ENCODE results near the gene CCDC71. TPM values are rescaled to one million over a fixed set of nuclear protein-coding genes. Genes with fewer than 3 reads are reported as not detected.
A peak's percentile ranks its signal among the peaks of the same experiment; 100 is the strongest.

Gene CCDC71
- total and polyA plus RNA-seq, 12 donors: 13.4 to 46.4 (median 29.0) TPM

DNA sequence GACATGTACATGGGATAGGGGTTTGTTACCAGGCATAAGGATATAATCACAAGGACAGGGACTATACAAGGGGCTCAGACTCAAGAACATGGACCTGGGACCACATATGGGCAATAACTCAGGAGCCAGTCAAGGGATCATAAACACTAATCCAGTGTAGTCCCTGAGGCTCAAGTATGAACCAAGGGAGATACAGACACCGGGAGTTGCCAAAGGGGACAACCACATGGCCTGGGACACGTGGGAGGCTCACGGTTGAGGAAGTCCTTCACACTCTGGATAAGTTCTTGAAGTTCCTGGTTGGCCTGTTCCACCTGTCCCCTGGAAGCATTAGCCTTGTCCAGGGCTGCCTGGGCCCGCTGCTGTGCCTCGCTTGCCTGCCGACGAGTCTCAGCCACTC is 43.7 kb downstream of the CCDC71 start:
- no peaks in the 10 kb centered on the region for H3K9me3 ChIP-seq (replicated peaks in 1 of 3)
- H3K4me3 ChIP-seq: no peak overlapping the region
- peaks cover 0 to 79% of the 10 kb centered on the region in 2 donors for H3K36me3 ChIP-seq (replicated peaks in 1 of 2)
- DNase-seq: no peak
- peaks cover 16 to 17% of the 10 kb centered on the region in 2 donors for H3K4me1 ChIP-seq (replicated peaks in 1 of 2)
- no peak for TF ChIP-seq POLR2A (IDR thresholded peaks at IDR 0.05)
- TF ChIP-seq, protein P1, sequence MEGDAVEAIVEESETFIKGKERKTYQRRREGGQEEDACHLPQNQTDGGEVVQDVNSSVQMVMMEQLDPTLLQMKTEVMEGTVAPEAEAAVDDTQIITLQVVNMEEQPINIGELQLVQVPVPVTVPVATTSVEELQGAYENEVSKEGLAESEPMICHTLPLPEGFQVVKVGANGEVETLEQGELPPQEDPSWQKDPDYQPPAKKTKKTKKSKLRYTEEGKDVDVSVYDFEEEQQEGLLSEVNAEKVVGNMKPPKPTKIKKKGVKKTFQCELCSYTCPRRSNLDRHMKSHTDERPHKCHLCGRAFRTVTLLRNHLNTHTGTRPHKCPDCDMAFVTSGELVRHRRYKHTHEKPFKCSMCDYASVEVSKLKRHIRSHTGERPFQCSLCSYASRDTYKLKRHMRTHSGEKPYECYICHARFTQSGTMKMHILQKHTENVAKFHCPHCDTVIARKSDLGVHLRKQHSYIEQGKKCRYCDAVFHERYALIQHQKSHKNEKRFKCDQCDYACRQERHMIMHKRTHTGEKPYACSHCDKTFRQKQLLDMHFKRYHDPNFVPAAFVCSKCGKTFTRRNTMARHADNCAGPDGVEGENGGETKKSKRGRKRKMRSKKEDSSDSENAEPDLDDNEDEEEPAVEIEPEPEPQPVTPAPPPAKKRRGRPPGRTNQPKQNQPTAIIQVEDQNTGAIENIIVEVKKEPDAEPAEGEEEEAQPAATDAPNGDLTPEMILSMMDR (IDR thresholded peaks at IDR 0.05): no peak
- no peak overlapping the region for H3K27ac ChIP-seq
- intact Hi-C loops (cut with DNase I): no loop called here
- 80 to 90% (median 87%) methylated on average over 2 to 7 of the region's 7 CpGs; no CpG with 5 or more reads in 1 of the 4 donors for WGBS, 4 donors
- H3K27me3 ChIP-seq: no peaks in the 10 kb centered on the region

DNA sequence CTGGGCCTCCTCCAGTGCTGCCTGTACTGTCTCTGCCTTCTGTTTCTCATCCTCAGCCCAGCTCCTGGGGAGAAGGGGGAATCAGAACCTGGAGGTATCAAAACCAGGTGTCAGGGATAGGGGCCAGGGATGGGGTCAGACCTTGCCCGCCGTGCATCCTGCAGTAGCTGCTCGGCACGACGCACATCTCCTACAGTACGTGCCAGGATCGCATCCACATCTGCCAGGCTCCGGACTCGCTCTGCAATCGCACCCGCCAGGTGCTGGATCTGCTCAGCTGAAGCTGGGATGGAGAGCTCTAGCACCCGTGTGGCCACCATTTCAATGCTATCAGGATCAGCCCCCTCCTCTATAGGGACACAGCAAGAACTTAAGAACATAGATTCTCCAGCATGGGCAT is 44.1 kb downstream of the CCDC71 start:
- TF ChIP-seq POLR2A (IDR thresholded peaks at IDR 0.05): no peak
- TF ChIP-seq, protein P1 (IDR thresholded peaks at IDR 0.05): no peak
- Histone ChIP-seq H3K27me3 (no peaks in the 10 kb centered on the region), H3K4me3 (no peak overlapping the region), H3K9me3 (replicated peaks in 1 of 3) (no peaks in the 10 kb centered on the region), H3K27ac (no peak overlapping the region), H3K36me3 (replicated peaks in 1 of 2) (peaks cover 0 to 79% of the 10 kb centered on the region in 2 donors), H3K4me1 (replicated peaks in 1 of 2) (peaks cover 16 to 17% of the 10 kb centered on the region in 2 donors)
- 91 to 96% (median 93%) methylated on average over 8 to 12 of the region's 12 CpGs for WGBS, 4 donors
- intact Hi-C loops (cut with DNase I): no loop called here
- DNase-seq: no peak

DNA sequence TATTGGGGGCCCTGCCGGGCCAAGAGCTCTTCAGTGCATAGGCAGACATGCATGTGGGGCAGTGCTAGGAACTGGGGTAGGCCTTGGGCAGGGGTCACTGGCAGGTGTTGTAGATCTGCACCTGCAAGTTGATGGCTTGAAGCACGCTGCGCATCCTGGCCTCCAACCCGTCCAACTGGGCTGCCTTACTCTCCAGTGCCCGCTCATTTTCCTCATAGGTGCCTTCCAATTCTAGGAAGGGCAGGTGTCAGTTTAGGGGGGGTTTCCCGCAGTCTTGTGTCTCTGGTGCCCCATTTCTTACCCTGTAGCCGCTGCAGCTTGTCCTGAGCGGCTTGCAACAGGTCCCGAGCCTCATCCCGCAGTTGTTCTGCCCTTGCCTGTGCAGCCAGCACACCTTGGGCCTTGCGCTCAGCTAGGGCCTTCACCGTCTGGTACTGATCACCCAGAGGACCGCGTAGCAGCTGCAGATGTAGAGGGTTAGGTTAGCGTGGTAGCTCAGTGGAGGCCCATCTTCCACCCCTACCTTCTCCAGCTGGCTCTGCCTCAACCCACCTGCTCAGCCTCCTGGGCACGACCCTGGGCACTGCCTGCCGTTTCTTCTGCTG is 44.9 kb downstream of the CCDC71 start:
- Histone ChIP-seq H3K27ac (peak overlapping the region; percentile 66 to 98 (median 93)), H3K4me3 (peak overlapping the region in 2 of 4 donors; percentile 93 to 96), H3K27me3 (no peaks in the 10 kb centered on the region), H3K4me1 (replicated peaks in 1 of 2) (peaks cover 16 to 17% of the 10 kb centered on the region in 2 donors), H3K9me3 (replicated peaks in 1 of 3) (no peaks in the 10 kb centered on the region), H3K36me3 (replicated peaks in 1 of 2) (peaks cover 0 to 79% of the 10 kb centered on the region in 2 donors)
- TF ChIP-seq POLR2A (IDR thresholded peaks at IDR 0.05): no peak
- TF ChIP-seq, protein P1 (IDR thresholded peaks at IDR 0.05): no peak
- intact Hi-C loops (cut with DNase I): no loop called here
- WGBS, 4 donors: 73 to 80% (median 74%) methylated on average over 6 to 17 of the region's 17 CpGs
- DNase-seq: no peak

DNA sequence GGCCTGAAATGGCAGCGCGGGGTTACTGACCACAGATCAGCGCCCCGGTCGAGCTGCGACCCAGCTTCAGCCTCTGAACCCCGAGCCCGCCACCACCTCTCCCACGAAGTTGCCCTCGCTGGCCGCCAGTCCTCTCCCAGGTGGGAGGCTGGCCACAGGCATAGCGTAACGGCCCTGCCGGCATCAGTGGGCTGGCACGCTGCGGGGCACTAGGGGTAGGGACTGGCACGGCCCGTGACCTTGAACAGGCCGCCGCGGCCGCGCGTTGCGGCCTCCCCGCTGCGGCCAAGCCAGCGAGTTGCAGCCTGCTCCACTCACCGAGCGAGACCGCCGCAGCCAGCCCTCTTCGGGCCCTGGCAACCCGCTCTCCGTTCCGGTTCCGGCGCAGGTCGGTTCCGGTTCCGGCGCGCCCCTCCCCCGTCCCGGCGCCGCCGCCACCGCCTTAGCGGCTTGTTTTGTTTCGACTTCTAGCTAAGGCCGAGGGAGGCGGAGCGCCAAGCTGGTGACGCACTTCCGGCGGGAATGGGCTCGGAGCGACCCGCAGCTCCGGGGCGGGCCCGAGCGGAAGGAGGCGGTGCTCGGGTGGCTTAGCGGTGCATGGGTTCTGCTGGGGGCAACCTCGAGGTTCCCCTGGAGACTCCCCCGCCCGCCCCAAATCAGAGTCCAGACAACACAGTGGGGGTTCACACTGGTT is 45.5 kb downstream of the CCDC71 start, which contains the start of gene USP19:
Gene USP19, minus strand, starts transcription at position 386 of the 694 bp plus-strand sequence. CDS start 1,678 bp downstream, outside the sequence.
- Histone ChIP-seq H3K27ac (peak within 1 kb of the TSS; percentile 66 to 98 (median 93)), H3K36me3 (replicated peaks in 1 of 2) (peaks cover 0 to 79% of the 10 kb centered on the region in 2 donors), H3K9me3 (replicated peaks in 1 of 3) (no peaks in the 10 kb centered on the region), H3K4me3 (peak within 1 kb of the TSS; percentile 40 to 96 (median 76)), H3K4me1 (replicated peaks in 1 of 2) (peaks cover 16 to 17% of the 10 kb centered on the region in 2 donors), H3K27me3 (no peaks in the 10 kb centered on the region)
- intact Hi-C loops (cut with DNase I): no loop called here
- DNase-seq: peak; percentile 93 to 97 (median 95)
- 1% methylated on average over 70 of the region's 70 CpGs; no CpG with 5 or more reads in 2 of the 4 donors for WGBS, 4 donors
- TF ChIP-seq, protein P1 (IDR thresholded peaks at IDR 0.05): peak in 1 of 6 experiments; percentile 25
- TF ChIP-seq POLR2A (IDR thresholded peaks at IDR 0.05): peak; percentile 79 to 82

All from adrenal gland (tissue), 12 donors.